SU-DHL-6 (cell line): Measurements from ENCODE around the gene KDM6B.

Experiments
- H2AFZ ChIP-seq: fragments of 200-600 bp; sonication (generic); 2 replicates; pipeline ENCODE4 v1.6.1; 2014; ENCODE audit warnings: low read depth, mild to moderate bottlenecking, moderate library complexity, mixed read lengths, antibody characterized with exemption, low read length; ENCODE audit not compliant: severe bottlenecking
- H3F3A ChIP-seq: fragments of 200-600 bp; shearing (Covaris generic); 2 replicates; pipeline ENCODE4 v1.6.0; 2016; ENCODE audit warnings: antibody characterized with exemption, mild to moderate bottlenecking; ENCODE audit not compliant: insufficient read depth
- H3K27ac ChIP-seq: fragments of 200-600 bp; sonication (generic); 2 replicates; pipeline ENCODE4 v1.5.1; 2016; ENCODE audit warnings: low read depth, mild to moderate bottlenecking, low read length, moderate library complexity, mixed read lengths
- H3K27me3 ChIP-seq: fragments of 200-600 bp; sonication (generic), shearing (Covaris generic); 2 replicates; pipeline ENCODE4 v1.6.0; 2014; ENCODE audit warnings: mild to moderate bottlenecking, low read length
- H3K36me3 ChIP-seq: fragments of 200-600 bp; sonication (generic); 2 replicates; pipeline ENCODE4 v1.6.1; 2014; ENCODE audit warnings: mild to moderate bottlenecking, low read length, mixed read lengths
- H3K4me2 ChIP-seq: fragments of 300-600, 200-600 bp; shearing (Covaris generic), sonication (generic); 2 replicates; pipeline ENCODE4 v1.6.0; 2014; ENCODE audit warnings: low read length, low read depth, mild to moderate bottlenecking; ENCODE audit not compliant: poor library complexity, severe bottlenecking
- H3K4me3 ChIP-seq: fragments of 200-600 bp; sonication (generic); 2 replicates; pipeline ENCODE4 v1.5.1; 2014; ENCODE audit warnings: antibody characterized with exemption, low read length, mild to moderate bottlenecking, mixed read lengths; ENCODE audit not compliant: insufficient read depth, poor library complexity, severe bottlenecking
- H3K79me2 ChIP-seq: fragments of 200-600 bp; sonication (generic); 2 replicates; pipeline ENCODE4 v1.6.1; 2014; ENCODE audit warnings: mild to moderate bottlenecking, low read length, moderate library complexity; ENCODE audit not compliant: insufficient read depth
- H3K9ac ChIP-seq: fragments of 200-600 bp; sonication (generic); 2 replicates; pipeline ENCODE4 v1.7.0; 2014; ENCODE audit warnings: mild to moderate bottlenecking, low read length
- H3K9me2 ChIP-seq: fragments of 200-600 bp; sonication (generic); replicated peaks from 2 replicates; pipeline ENCODE4 v1.6.1; 2014; ENCODE audit warnings: low read length; ENCODE audit not compliant: insufficient read depth
- H3K9me3 ChIP-seq: fragments of 200-600 bp; sonication (generic); 2 replicates; pipeline ENCODE4 v1.6.1; 2014; ENCODE audit warnings: low read length, mixed read lengths; ENCODE audit not compliant: insufficient read depth
- H4K20me1 ChIP-seq: fragments of 200-600 bp; sonication (generic); 2 replicates; pipeline ENCODE4 v1.6.1; 2014; ENCODE audit warnings: low read depth, mild to moderate bottlenecking, antibody characterized with exemption, low read length, moderate library complexity, mixed read lengths
- EZH2phosphoT487 ChIP-seq: fragments of 200-600 bp; sonication (generic), shearing (Covaris generic); conservative IDR thresholded peaks from 2 replicates; pipeline ENCODE4 v1.6.1; 2018; ENCODE audit warnings: mild to moderate bottlenecking, antibody characterized with exemption, low read length, moderate library complexity, mixed read lengths
- TF ChIP-seq, protein P1 (sequence below): fragments of 200-600 bp; sonication (generic); IDR thresholded peaks from one replicate; pipeline ENCODE4 v1.5.1; 2017; ENCODE audit warnings: antibody characterized with exemption, mild to moderate bottlenecking, low read length, moderate library complexity; ENCODE audit not compliant: insufficient read depth, poor library complexity, severe bottlenecking

KDM6B gene

DNA sequence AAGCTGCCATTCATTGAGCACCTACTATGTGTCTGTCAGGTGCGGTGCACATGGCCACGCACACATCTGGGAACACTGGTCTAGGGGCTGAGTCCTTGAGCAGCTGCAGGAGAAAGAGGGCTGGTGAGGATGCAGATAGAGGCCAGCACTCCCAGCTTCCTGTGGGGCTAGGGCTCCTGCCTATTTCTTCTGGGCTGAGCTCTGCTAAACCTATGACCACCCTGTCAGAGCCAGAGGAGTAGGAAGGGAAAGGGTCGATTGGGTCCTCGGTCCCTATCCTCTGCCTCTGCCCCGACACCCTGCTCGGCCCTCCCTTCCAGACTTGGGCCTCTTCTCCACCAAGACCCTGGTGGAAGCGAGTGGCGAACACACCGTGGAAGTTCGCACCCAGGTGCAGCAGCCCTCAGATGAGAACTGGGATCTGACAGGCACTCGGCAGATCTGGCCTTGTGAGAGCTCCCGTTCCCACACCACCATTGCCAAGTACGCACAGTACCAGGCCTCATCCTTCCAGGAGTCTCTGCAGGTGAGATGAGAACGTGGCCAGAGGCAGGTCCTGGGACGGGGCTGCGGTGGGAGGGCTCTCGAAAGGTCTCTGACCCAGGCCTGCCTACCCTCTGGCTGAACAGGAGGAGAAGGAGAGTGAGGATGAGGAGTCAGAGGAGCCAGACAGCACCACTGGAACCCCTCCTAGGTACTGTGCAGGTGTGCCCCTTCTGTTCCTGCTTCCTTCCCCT, 16.9 kb downstream of the KDM6B start:
- H3K9ac ChIP-seq, result peak overlapping the region; percentile 61
- H3K79me2 ChIP-seq, result peaks cover 5% of the 10 kb centered on the region
- no peak overlapping the region for H2AFZ ChIP-seq
- peak overlapping the region; percentile 60 for H3K4me3 ChIP-seq
- no peaks in the 10 kb centered on the region for H3K27me3 ChIP-seq
- H3K27ac ChIP-seq, result peak overlapping the region; percentile 65
- H3K9me2 ChIP-seq, result no peaks in the 10 kb centered on the region
- H4K20me1 ChIP-seq, result no peaks in the 10 kb centered on the region
- no peaks in the 10 kb centered on the region for H3K9me3 ChIP-seq
- peak overlapping the region; percentile 68 for H3K4me2 ChIP-seq
- no peak for TF ChIP-seq EZH2phosphoT487
- TF ChIP-seq, protein P1, sequence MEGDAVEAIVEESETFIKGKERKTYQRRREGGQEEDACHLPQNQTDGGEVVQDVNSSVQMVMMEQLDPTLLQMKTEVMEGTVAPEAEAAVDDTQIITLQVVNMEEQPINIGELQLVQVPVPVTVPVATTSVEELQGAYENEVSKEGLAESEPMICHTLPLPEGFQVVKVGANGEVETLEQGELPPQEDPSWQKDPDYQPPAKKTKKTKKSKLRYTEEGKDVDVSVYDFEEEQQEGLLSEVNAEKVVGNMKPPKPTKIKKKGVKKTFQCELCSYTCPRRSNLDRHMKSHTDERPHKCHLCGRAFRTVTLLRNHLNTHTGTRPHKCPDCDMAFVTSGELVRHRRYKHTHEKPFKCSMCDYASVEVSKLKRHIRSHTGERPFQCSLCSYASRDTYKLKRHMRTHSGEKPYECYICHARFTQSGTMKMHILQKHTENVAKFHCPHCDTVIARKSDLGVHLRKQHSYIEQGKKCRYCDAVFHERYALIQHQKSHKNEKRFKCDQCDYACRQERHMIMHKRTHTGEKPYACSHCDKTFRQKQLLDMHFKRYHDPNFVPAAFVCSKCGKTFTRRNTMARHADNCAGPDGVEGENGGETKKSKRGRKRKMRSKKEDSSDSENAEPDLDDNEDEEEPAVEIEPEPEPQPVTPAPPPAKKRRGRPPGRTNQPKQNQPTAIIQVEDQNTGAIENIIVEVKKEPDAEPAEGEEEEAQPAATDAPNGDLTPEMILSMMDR, result no peak
- H3F3A ChIP-seq, result peaks cover 10% of the 10 kb centered on the region
- no peaks in the 10 kb centered on the region for H3K36me3 ChIP-seq

DNA sequence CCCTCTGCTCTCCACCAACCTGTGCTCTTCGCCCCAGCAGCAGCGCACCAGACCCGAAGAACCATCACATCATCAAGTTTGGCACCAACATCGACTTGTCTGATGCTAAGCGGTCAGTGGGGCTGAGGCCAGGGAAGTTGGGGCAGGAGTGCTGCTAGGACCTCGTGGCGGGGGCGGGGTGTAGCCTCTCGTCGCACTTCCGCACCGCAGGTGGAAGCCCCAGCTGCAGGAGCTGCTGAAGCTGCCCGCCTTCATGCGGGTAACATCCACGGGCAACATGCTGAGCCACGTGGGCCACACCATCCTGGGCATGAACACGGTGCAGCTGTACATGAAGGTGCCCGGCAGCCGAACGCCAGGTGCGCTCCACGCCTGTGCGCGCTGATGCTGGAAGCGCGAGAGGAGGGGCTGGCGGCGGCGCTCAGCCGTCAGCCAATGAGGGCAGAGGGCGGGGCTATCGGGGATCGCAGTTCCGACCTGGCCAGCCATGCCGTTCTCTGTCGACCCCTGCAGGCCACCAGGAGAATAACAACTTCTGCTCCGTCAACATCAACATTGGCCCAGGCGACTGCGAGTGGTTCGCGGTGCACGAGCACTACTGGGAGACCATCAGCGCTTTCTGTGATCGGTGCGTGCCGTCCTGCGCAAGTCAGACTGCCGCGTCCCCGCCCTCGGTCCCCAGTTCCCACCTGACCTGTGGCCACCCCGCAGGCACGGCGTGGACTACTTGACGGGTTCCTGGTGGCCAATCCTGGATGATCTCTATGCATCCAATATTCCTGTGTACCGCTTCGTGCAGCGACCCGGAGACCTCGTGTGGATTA, 17.6 kb downstream of the KDM6B start:
- Histone ChIP-seq H3K9me3 (no peaks in the 10 kb centered on the region), H3K27me3 (no peaks in the 10 kb centered on the region), H3K36me3 (no peaks in the 10 kb centered on the region), H3K9ac (peak overlapping the region; percentile 61), H2AFZ (no peak overlapping the region), H3K4me3 (peak overlapping the region; percentile 60), H4K20me1 (no peaks in the 10 kb centered on the region), H3K9me2 (no peaks in the 10 kb centered on the region), H3K27ac (peak overlapping the region; percentile 65), H3F3A (peaks cover 10% of the 10 kb centered on the region), H3K79me2 (peaks cover 13% of the 10 kb centered on the region), H3K4me2 (peak overlapping the region; percentile 68)
- TF ChIP-seq, protein P1, result peak; percentile 59
- no peak for TF ChIP-seq EZH2phosphoT487

DNA sequence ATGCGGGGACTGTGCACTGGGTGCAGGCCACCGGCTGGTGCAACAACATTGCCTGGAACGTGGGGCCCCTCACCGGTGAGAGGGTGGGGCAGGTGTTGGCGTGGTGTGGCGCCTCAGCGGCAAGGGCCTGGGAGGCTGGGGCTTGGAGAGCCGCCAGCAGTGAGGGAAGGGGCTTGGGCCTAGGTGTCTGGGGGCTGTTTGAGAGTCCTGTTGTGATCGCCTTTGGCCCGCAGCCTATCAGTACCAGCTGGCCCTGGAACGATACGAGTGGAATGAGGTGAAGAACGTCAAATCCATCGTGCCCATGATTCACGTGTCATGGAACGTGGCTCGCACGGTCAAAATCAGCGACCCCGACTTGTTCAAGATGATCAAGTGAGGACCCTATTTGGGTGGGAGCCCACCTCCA, 18.2 kb downstream of the KDM6B start:
- Histone ChIP-seq H3K4me3 (no peak overlapping the region), H3K79me2 (peaks cover 13% of the 10 kb centered on the region), H3F3A (peaks cover 10% of the 10 kb centered on the region), H3K9me3 (no peaks in the 10 kb centered on the region), H3K27ac (no peak overlapping the region), H3K27me3 (no peaks in the 10 kb centered on the region), H3K36me3 (no peaks in the 10 kb centered on the region), H4K20me1 (no peaks in the 10 kb centered on the region), H3K9me2 (no peaks in the 10 kb centered on the region), H3K9ac (no peak overlapping the region), H2AFZ (no peak overlapping the region), H3K4me2 (no peak overlapping the region)
- TF ChIP-seq EZH2phosphoT487, result no peak
- TF ChIP-seq, protein P1, result no peak
